Neural progenitor cell (in vitro differentiated cells): ENCODE results near the gene TNIK.

Source experiments
- CTCF ChIP-seq: fragments of 200-600 bp; sonication (generic); IDR thresholded peaks from 2 replicates; pipeline ENCODE4 v1.5.1; 2017; ENCODE audit warnings: antibody characterized with exemption, mild to moderate bottlenecking
- EZH2phosphoT487 ChIP-seq: fragments of 200-600 bp; sonication (generic); IDR thresholded peaks from 2 replicates; pipeline ENCODE4 v1.6.1; 2017; ENCODE audit warnings: antibody characterized with exemption

- TF ChIP-seq CTCF (no peak), EZH2phosphoT487 (no peak)
Measured at GRCh38 chr3:171201825-171202224, 258.4 kb downstream of the TNIK start.
